ENCODE results near the gene CBFA2T2. TPM values are rescaled to one million over a fixed set of nuclear protein-coding genes. Genes with fewer than 3 reads are reported as not detected.

The CBFA2T2 gene
- total RNA-seq, 2 experiments from 2014 or later: 10.2 to 10.9 TPM

- no peak for TF ChIP-seq CTCF (IDR thresholded peaks at IDR 0.05)
- DNase-seq (no peak), ATAC-seq (no peak)
- no peaks in the 10 kb centered on the region for H3K27me3 Mint-ChIP-seq
- H3K36me3 Mint-ChIP-seq (ENCODE audit: low read depth): peaks cover 10% of the 10 kb centered on the region
- peak overlapping the region; percentile 84 for H3K27ac Mint-ChIP-seq
- peak overlapping the region; percentile 83 for H3K4me3 Mint-ChIP-seq
- CTCF ChIA-PET: interaction anchor here (0.6 to 5.3 kb wide), 28 partner anchors 10 to 267 kb away, joined by 3 to 71 read pairs (median 6); partner anchors contain the start of genes CBFA2T2, CDK5RAP1, PXMP4 and SNTA1
- H3K4me1 Mint-ChIP-seq (ENCODE audit: low read depth): peaks cover 35% of the 10 kb centered on the region
- intact Hi-C loops (cut with micrococcal nuclease): loop anchor here (5.0 kb wide), 2 partner anchors 64 to 211 kb away; partner anchors contain the start of gene ZNF341
- POLR2A ChIA-PET: interaction anchor here (0.7 to 15.4 kb wide), 9 partner anchors 11 to 252 kb away, joined by 3 to 262 read pairs (median 3); partner anchors contain the start of genes NECAB3 and ZNF341
- H3K9me3 Mint-ChIP-seq: no peaks in the 10 kb centered on the region
Measured at GRCh38 chr20:33668466-33669155, 178.7 kb downstream of the CBFA2T2 start.

- TF ChIP-seq CTCF (IDR thresholded peaks at IDR 0.05): no peak
- intact Hi-C loops (cut with micrococcal nuclease): loop anchor here (5.0 kb wide), 2 partner anchors 63 to 212 kb away; partner anchors contain the start of gene ZNF341
- no peak overlapping the region for H3K27ac Mint-ChIP-seq
Measured at GRCh38 chr20:33669224-33669623, 179.3 kb downstream of the CBFA2T2 start.

GRCh38 chr20:33669873-33670640 is 180.2 kb downstream of the CBFA2T2 start:
- Mint-ChIP-seq H3K27ac (no peak overlapping the region), H3K27me3 (no peaks in the 10 kb centered on the region), H3K4me1 (ENCODE audit: low read depth) (peaks cover 34% of the 10 kb centered on the region), H3K9me3 (no peaks in the 10 kb centered on the region), H3K4me3 (no peak overlapping the region), H3K36me3 (ENCODE audit: low read depth) (peaks cover 10% of the 10 kb centered on the region)
- no peak for DNase-seq
- no peak for TF ChIP-seq CTCF (IDR thresholded peaks at IDR 0.05)
- intact Hi-C loops (cut with micrococcal nuclease): loop anchor here (5.0 kb wide), 2 partner anchors 62 to 213 kb away; partner anchors contain the start of gene ZNF341
- no peak for ATAC-seq
- CTCF ChIA-PET: interaction anchor here (1.6 to 5.3 kb wide), 5 partner anchors 11 to 269 kb away, joined by 5 to 24 read pairs (median 7); partner anchors contain the start of genes CDK5RAP1 and ZNF341
- POLR2A ChIA-PET: interaction anchor here (0.7 to 15.4 kb wide), 3 partner anchors 10 to 180 kb away, joined by 4 to 262 read pairs (median 4); partner anchors contain the start of genes CBFA2T2, NECAB3 and ZNF341

More at GRCh38 chr20:33669224-33669623, 179.3 kb downstream of the CBFA2T2 start:
- CTCF ChIA-PET: interaction anchor here (1.0 to 5.3 kb wide), 8 partner anchors 11 to 268 kb away, joined by 3 to 71 read pairs (median 23); partner anchors contain the start of genes CDK5RAP1, SNTA1 and ZNF341
- DNase-seq (no peak), ATAC-seq (no peak)
- Mint-ChIP-seq H3K27me3 (no peaks in the 10 kb centered on the region), H3K4me1 (ENCODE audit: low read depth) (peaks cover 37% of the 10 kb centered on the region), H3K4me3 (peak overlapping the region; percentile 83), H3K36me3 (ENCODE audit: low read depth) (peaks cover 10% of the 10 kb centered on the region), H3K9me3 (no peaks in the 10 kb centered on the region)
- POLR2A ChIA-PET: interaction anchor here (1.5 to 15.4 kb wide), 2 partner anchors 11 to 63 kb away, joined by 4 to 262 read pairs; partner anchors contain the start of genes NECAB3 and ZNF341

GRCh38 chr20:33670715-33671499 is 181.0 kb downstream of the CBFA2T2 start:
- ChIA-PET POLR2A (interaction anchor here (0.7 to 15.4 kb wide), 2 partner anchors 9 to 181 kb away, joined by 4 to 262 read pairs; partner anchors contain the start of genes CBFA2T2 and NECAB3), CTCF (interaction anchor here (1.7 to 2.5 kb wide), 3 partner anchors 10 to 213 kb away, joined by 5 to 7 read pairs (median 6); no protein-coding TSS in a partner anchor)
- intact Hi-C loops (cut with micrococcal nuclease): no loop called here
- no peak for TF ChIP-seq CTCF (IDR thresholded peaks at IDR 0.05)
- Mint-ChIP-seq H3K27me3 (no peaks in the 10 kb centered on the region), H3K27ac (no peak overlapping the region), H3K36me3 (ENCODE audit: low read depth) (peaks cover 10% of the 10 kb centered on the region), H3K4me3 (no peak overlapping the region), H3K4me1 (ENCODE audit: low read depth) (peaks cover 30% of the 10 kb centered on the region), H3K9me3 (no peaks in the 10 kb centered on the region)
- ATAC-seq (no peak), DNase-seq (no peak)
